Heart left ventricle (tissue), 16 donors: ENCODE measurements around the gene TMEM33. TPM values are rescaled to one million over a fixed set of nuclear protein-coding genes. Genes with fewer than 3 reads are reported as not detected.

Experiments
- ATAC-seq, 4 donors: fragments of 200-7000 bp; cut with Tn5 transposase; one replicate each; pipeline ENCODE4 v1.9.1; 2020 to 2022; ENCODE audit warnings: moderate library complexity in 4 of 4, mild to moderate bottlenecking in 3 of 4, moderate number of reproducible peaks in 1 of 4
- DNase-seq, 5 donors: peaks; one replicate each; pipeline ENCODE4 v3.0.0-alpha.2; 2020
- H3K27ac ChIP-seq, 12 donors: fragments of 200-600 bp; sonication (generic) in 4 of 12; one replicate each; pipeline versions ENCODE4 v1.5.0 to v1.8.0; 2016 to 2022; ENCODE audit warnings: mild to moderate bottlenecking in 2 of 12
- H3K27me3 ChIP-seq, 9 donors: fragments of 200-600 bp; sonication (generic) in 2 of 9; one replicate each; pipeline versions ENCODE4 v1.5.1 to v1.8.0; 2016 to 2022; ENCODE audit warnings: mild to moderate bottlenecking in 3 of 9
- H3K36me3 ChIP-seq, 9 donors: fragments of 200-600 bp; sonication (generic) in 2 of 9; one replicate each; pipeline versions ENCODE4 v1.5.0 to v1.8.0; 2018 to 2022; ENCODE audit warnings: mild to moderate bottlenecking in 2 of 9
- H3K4me1 ChIP-seq, 12 donors: fragments of 200-600 bp; sonication (generic) in 4 of 12; one replicate each; pipeline versions ENCODE4 v1.5.0 to v1.8.0; 2016 to 2022; ENCODE audit warnings: mild to moderate bottlenecking in 3 of 12
- H3K4me3 ChIP-seq, 12 donors: fragments of 200-600 bp; sonication (generic) in 4 of 12; one replicate each; pipeline versions ENCODE4 v1.5.0 to v1.8.0; 2017 to 2022; ENCODE audit warnings: mild to moderate bottlenecking in 9 of 12, moderate library complexity in 4 of 12
- H3K9me3 ChIP-seq, 12 donors: fragments of 200-600 bp; sonication (generic) in 4 of 12; one replicate each; pipeline versions ENCODE4 v1.5.0 to v1.8.0; 2016 to 2022; ENCODE audit warnings: mild to moderate bottlenecking in 1 of 12
- POLR2A ChIP-seq, 2 donors: fragments of 450-650 bp; IDR thresholded peaks; one replicate each; pipeline ENCODE4 v1.6.1; 2017; ENCODE audit warnings: antibody characterized with exemption in 2 of 2, mild to moderate bottlenecking in 2 of 2, moderate library complexity in 2 of 2
- WGBS, 4 donors: extraction: QIAGEN DNeasy Blood & Tissue Kit in 2 of 4; methylation state at CpG; one replicate each; pipeline versions ENCODE4 v1.1.5 to v1.1.7; 2013 to 2018; 5-methylcytosine and 5-hydroxymethylcytosine counted together
- intact Hi-C, 10 donors: fragments of 100-400 bp; cut with DNase I; formaldehyde crosslinking; loops; one replicate each; pipeline versions ENCODE4 v1.11.1 to v1.14.2; 2022
- polyA plus RNA-seq, 2 donors: library from polyadenylated mRNA; stranded (reverse); fragments of 200-250 nt; gene quantifications; one replicate each; pipeline ENCODE4 v1.2.3, GENCODE V29; 2013
- total RNA-seq, 9 donors: library from RNA; depleted of rRNA in 2 of 9; stranded (reverse); fragments of >200 nt in 2 of 9; fragmentation: NEBNext Ultra II Directional in 3 of 9; extraction: Animal tissue kit (Norgen Biotek cat#: 25700) in 3 of 9; gene quantifications; one replicate each; pipeline versions ENCODE4 v1.1.0 to v1.2.4, GENCODE V29; 2016 to 2023
- TF ChIP-seq, protein P1 (sequence below), 12 donors: fragments of 200-600 bp; sonication (generic) in 4 of 12; IDR thresholded peaks; one replicate each; pipeline versions ENCODE4 v1.5.0 to v1.8.0; 2018 to 2022; ENCODE audit warnings: antibody characterized with exemption in 12 of 12, mild to moderate bottlenecking in 5 of 12
- donor health status: ischemic (EF 13 %, LVEDD 7.1; RV severe dilation, severe dysfunction).
- donor health status: healthy with polysubstance abuse.
- donor health status: DM: no; HTN: yes; CAD: no.
- donor health status: DM: no; HTN: no; CAD: no.
- donor health status: ischemic (EF 25% LVEDD 6.9; RV normal size, moderate dysfunction).
- donor health status: ischemic (EF 25% LVEDD 5.7; RV mildly dilated, moderate dysfunction).
- donor health status: healthy.
- donor health status: DM: yes; HTN: yes; CAD: no.
- donor health status: ischemic (EF 35%, LVEDD 5.7; RV mildly dilated, moderate dysfunction).
- donor health status: nonischemic (EF 11% LVEDD 7.7; RV severe dilation, severe dysfunction).
- donor health status: DM: yes; HTN: yes; CAD: no.
- donor health status: PGD.
- donor health status: ischemic (EF 29% LVEDD 5.4; RV normal size, mild dysfunction).
- donor health status: nonischemic (EF 23%, LVEDD 6.1; RV moderate dilation, normal function).

Gene TMEM33
- total and polyA plus RNA-seq, 11 donors, result 5.4 to 41.5 (median 26.8) TPM

DNA sequence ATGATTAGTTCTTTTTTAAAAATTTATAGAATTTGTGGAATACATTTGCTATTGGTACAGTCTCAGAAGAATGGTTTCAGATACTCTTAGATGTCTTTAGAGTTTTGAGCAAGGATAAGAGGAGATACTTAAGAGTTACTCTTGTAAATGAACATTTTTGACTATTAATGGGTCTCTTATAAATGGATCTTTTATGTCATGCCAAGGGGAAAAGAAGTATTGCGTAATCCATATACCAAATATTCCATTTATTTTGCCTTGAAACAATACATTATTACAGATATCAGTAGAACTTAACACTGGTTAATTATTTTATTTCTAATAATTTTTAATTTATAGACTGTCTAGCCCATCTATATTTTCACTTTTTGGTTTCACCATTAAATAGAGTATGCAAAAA lies 29.2 kb downstream of the TMEM33 start:
- no peak for TF ChIP-seq POLR2A (IDR thresholded peaks at IDR 0.05)
- ATAC-seq (no peak), DNase-seq (no peak)
- 94 to 97% (median 96%) methylated on average over 1 of the region's 1 CpG for WGBS, 4 donors
- H3K36me3 ChIP-seq, result no peaks in the 10 kb centered on the region
- no peak overlapping the region for H3K4me3 ChIP-seq
- H3K9me3 ChIP-seq, result peaks cover 0 to 6% (median 0%) of the 10 kb centered on the region in 12 donors
- H3K27ac ChIP-seq, result no peak overlapping the region
- intact Hi-C loops, result no loop called here
- no peaks in the 10 kb centered on the region for H3K4me1 ChIP-seq
- H3K27me3 ChIP-seq, result no peaks in the 10 kb centered on the region

DNA sequence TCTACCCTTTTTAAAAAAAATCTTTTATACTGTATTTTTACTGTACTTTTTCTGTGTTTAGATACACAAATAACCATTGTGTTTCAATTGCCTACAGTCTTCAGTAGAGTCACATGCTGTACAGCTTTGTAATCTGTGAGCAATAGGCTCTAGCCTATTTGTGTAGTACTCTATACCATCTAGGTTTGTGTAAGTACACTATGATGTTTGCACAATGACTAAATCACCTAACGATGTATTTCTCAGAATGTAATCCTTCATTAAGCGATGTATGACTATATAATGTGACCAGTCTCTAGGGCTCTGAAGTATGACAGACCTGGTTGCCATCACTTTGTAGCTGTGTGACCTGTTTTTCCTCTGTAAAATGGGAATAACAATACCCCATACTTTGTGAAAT lies 32.2 kb downstream of the TMEM33 start:
- Histone ChIP-seq H3K27ac (no peak overlapping the region), H3K4me1 (no peaks in the 10 kb centered on the region), H3K27me3 (no peaks in the 10 kb centered on the region), H3K4me3 (no peak overlapping the region), H3K9me3 (peaks cover 0 to 6% (median 0%) of the 10 kb centered on the region in 12 donors), H3K36me3 (no peaks in the 10 kb centered on the region)
- 96 to 98% (median 97%) methylated on average over 2 of the region's 2 CpGs for WGBS, 4 donors
- intact Hi-C loops, result no loop called here
- no peak for DNase-seq
- TF ChIP-seq, protein P1, sequence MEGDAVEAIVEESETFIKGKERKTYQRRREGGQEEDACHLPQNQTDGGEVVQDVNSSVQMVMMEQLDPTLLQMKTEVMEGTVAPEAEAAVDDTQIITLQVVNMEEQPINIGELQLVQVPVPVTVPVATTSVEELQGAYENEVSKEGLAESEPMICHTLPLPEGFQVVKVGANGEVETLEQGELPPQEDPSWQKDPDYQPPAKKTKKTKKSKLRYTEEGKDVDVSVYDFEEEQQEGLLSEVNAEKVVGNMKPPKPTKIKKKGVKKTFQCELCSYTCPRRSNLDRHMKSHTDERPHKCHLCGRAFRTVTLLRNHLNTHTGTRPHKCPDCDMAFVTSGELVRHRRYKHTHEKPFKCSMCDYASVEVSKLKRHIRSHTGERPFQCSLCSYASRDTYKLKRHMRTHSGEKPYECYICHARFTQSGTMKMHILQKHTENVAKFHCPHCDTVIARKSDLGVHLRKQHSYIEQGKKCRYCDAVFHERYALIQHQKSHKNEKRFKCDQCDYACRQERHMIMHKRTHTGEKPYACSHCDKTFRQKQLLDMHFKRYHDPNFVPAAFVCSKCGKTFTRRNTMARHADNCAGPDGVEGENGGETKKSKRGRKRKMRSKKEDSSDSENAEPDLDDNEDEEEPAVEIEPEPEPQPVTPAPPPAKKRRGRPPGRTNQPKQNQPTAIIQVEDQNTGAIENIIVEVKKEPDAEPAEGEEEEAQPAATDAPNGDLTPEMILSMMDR (IDR thresholded peaks at IDR 0.05), result no peak
- no peak for TF ChIP-seq POLR2A (IDR thresholded peaks at IDR 0.05)
- ATAC-seq, result no peak

DNA sequence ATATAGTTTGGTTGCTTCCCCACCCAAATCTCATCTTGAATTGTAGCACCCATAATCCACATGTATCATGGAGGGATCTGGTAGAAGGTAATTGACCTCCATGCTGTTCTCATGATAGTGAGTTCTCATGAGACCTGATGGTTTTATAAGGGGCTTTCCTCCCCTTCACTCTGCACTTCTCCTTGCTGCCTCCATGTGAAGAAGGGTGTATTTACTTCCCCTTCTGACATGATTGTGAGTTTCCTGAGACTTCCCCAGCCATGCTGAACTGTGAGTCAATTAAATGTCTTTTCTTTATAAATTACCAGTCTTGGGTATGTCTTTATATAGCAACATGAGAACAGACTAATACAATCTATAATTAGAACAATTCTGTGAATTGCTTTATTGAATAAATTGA lies 34.4 kb downstream of the TMEM33 start:
- Histone ChIP-seq H3K4me1 (no peaks in the 10 kb centered on the region), H3K4me3 (no peak overlapping the region), H3K27me3 (no peaks in the 10 kb centered on the region), H3K27ac (no peak overlapping the region), H3K36me3 (no peaks in the 10 kb centered on the region), H3K9me3 (peaks cover 0 to 6% (median 0%) of the 10 kb centered on the region in 12 donors)
- DNase-seq (no peak), ATAC-seq (no peak)
- TF ChIP-seq, protein P1 (IDR thresholded peaks at IDR 0.05), result no peak
- TF ChIP-seq POLR2A (IDR thresholded peaks at IDR 0.05), result no peak
- intact Hi-C loops, result no loop called here

DNA sequence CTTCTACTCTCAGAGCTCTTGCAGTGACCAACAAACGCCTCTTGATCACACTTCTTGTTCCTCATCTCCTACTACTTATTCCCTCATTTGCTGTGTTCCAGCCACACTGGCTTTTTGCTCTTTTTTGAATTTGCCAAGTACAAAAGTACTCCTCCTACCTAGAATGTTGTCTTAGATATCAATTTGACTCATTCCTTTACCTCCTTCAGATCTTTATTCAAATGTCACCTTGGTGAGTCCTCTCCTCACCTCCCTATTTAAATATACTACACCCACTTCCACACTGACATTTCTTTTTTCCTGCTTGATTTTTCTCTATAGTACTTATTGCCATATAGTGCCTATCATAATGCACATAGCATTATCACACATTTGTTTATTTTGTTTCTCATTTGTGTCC lies 40.1 kb downstream of the TMEM33 start:
- H3K27me3 ChIP-seq, result no peaks in the 10 kb centered on the region
- intact Hi-C loops, result no loop called here
- ATAC-seq, result no peak
- no peak overlapping the region for H3K4me3 ChIP-seq
- no peaks in the 10 kb centered on the region for H3K4me1 ChIP-seq
- no peaks in the 10 kb centered on the region for H3K9me3 ChIP-seq
- no peak overlapping the region for H3K27ac ChIP-seq
- DNase-seq, result no peak
- H3K36me3 ChIP-seq, result no peaks in the 10 kb centered on the region
- WGBS, 4 donors, result 79 to 95% (median 84%) methylated on average over 1 of the region's 1 CpG
- TF ChIP-seq POLR2A (IDR thresholded peaks at IDR 0.05), result no peak
- TF ChIP-seq, protein P1 (IDR thresholded peaks at IDR 0.05), result no peak

DNA sequence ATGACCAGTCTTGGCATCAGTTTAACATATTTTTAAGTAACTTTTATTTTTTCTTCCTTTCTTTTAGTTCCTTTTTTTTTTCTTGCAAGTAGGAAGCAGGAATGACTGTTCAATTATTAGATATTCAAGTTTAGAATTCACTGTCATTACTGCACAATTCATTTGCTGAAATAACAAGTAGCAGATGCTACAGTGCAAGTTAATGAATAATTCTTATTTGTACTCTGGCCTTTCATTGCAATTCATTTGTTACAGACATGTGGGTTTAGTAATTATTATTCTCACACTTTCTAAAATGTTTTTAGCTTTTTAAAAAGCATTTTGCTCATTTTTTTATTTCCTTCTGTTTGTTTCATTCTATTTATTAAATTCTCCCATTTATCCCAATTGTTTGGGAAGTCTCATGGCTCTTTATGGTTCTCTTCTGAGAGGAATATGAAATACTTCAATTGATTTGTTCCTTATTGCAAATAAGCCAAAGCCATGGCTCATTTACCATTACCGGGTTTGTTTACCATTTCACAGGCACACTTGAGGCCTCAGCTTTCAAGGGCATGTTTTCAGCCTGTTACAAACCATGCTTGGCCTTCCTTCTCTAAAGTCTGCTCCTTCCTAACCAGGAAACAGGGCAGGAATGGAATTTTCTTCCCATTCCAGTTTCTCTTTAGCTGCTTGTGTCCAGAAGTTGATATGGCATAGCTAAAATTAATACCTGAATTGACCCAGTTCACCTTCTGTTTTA lies 41.7 kb downstream of the TMEM33 start:
- no peaks in the 10 kb centered on the region for H3K9me3 ChIP-seq
- H3K27me3 ChIP-seq, result no peaks in the 10 kb centered on the region
- no peaks in the 10 kb centered on the region for H3K4me1 ChIP-seq
- H3K36me3 ChIP-seq, result no peaks in the 10 kb centered on the region
- ATAC-seq (no peak), DNase-seq (no peak)
- H3K27ac ChIP-seq, result no peak overlapping the region
- intact Hi-C loops, result no loop called here
- no peak overlapping the region for H3K4me3 ChIP-seq
- 82 to 94% (median 87%) methylated on average over 1 of the region's 1 CpG for WGBS, 4 donors
- no peak for TF ChIP-seq POLR2A (IDR thresholded peaks at IDR 0.05)
- TF ChIP-seq, protein P1 (IDR thresholded peaks at IDR 0.05), result no peak
